PC-9 (cell line): ENCODE results near the gene SCP2. TPM values are rescaled to one million over a fixed set of nuclear protein-coding genes. Genes with fewer than 3 reads are reported as not detected.

Experiments used
- BruUV-seq: library from RNA; stranded (reverse); fragments of 400-500 nt; replicated peaks from 2 replicates; lab custom pipeline; 2021; lab: Mats Ljungman, UMichigan
- CTCF ChIA-PET: fragments of 300-600 bp; sonication (Branson Sonifier 250); formaldehyde crosslinking; loops from one replicate; lab custom pipeline; 2022; ENCODE audit warnings: antibody characterized with exemption; lab: Charles Lee
- POLR2A ChIA-PET: fragments of 300-600 bp; sonication (Branson Sonifier 250); formaldehyde crosslinking; loops from one replicate; lab custom pipeline; 2022; ENCODE audit warnings: antibody characterized with exemption; ENCODE audit not compliant: unreplicated experiment; lab: Charles Lee
- DNase-seq, 2 experiments: peaks; one replicate each; pipeline versions ENCODE4 v3.0.0 to v3.0.0-alpha.2; 2015 to 2022; ENCODE audit warnings: mixed read lengths in 1 of 2
- H2AFZ ChIP-seq: fragments of 200-600 bp; sonication (generic); 2 replicates; pipeline ENCODE4 v1.8.1; 2017; ENCODE audit warnings: antibody characterized with exemption
- H3F3A ChIP-seq: fragments of 200-600 bp; sonication (generic); 2 replicates; pipeline ENCODE4 v1.8.1; 2017; ENCODE audit warnings: antibody characterized with exemption, mild to moderate bottlenecking, low read depth; ENCODE audit not compliant: insufficient read depth
- H3K27ac ChIP-seq: fragments of 200-600 bp; sonication (generic); 2 replicates; pipeline ENCODE4 v1.6.1; 2016; ENCODE audit warnings: mixed run types
- H3K27me3 ChIP-seq: fragments of 200-600 bp; sonication (generic); 2 replicates; pipeline ENCODE4 v1.6.1; 2016; ENCODE audit warnings: low read depth, mixed run types; ENCODE audit not compliant: insufficient read depth
- H3K36me3 ChIP-seq: fragments of 200-600 bp; sonication (generic); 2 replicates; pipeline ENCODE4 v1.6.1; 2016; ENCODE audit warnings: low read depth, mixed run types
- H3K4me1 ChIP-seq: fragments of 200-600 bp; sonication (generic); replicated peaks from 2 replicates; pipeline ENCODE4 v1.6.1; 2016; ENCODE audit warnings: mixed run types; ENCODE audit not compliant: insufficient read depth
- H3K4me2 ChIP-seq: fragments of 200-600 bp; sonication (generic); 2 replicates; pipeline ENCODE4 v1.6.1; 2017; ENCODE audit warnings: mixed run types
- H3K4me3 ChIP-seq: fragments of 200-600 bp; sonication (generic); 2 replicates; pipeline ENCODE4 v1.6.1; 2016; ENCODE audit warnings: mixed run types
- H3K79me2 ChIP-seq: fragments of 200-600 bp; sonication (generic); 2 replicates; pipeline ENCODE4 v1.6.1; 2017; ENCODE audit warnings: low read depth, mixed run types
- H3K9me2 ChIP-seq: fragments of 200-600 bp; sonication (generic); 2 replicates; pipeline ENCODE4 v1.8.1; 2017; ENCODE audit warnings: mild to moderate bottlenecking; ENCODE audit not compliant: insufficient read depth
- H3K9me3 ChIP-seq: fragments of 200-600 bp; sonication (generic); 2 replicates; pipeline ENCODE4 v1.8.1; 2016; ENCODE audit warnings: low read depth; ENCODE audit not compliant: insufficient read depth
- H4K20me1 ChIP-seq: fragments of 200-600 bp; sonication (generic); 2 replicates; pipeline ENCODE4 v1.8.1; 2017; ENCODE audit not compliant: insufficient read depth
- CTCF ChIP-seq: fragments of 200-600 bp; sonication (generic); conservative IDR thresholded peaks from 2 replicates; pipeline ENCODE4 v1.6.1; 2017; ENCODE audit warnings: mixed run types, antibody characterized with exemption, mild to moderate bottlenecking, moderate library complexity
- EZH2 ChIP-seq: fragments of 200-600 bp; sonication (generic); IDR thresholded peaks from 2 replicates; pipeline ENCODE4 v1.8.0; 2017; ENCODE audit warnings: antibody characterized with exemption, low read depth
- intact Hi-C: fragments of 100-400 bp; cut with micrococcal nuclease; formaldehyde crosslinking; loops from one replicate; pipeline ENCODE4 v1.10.0; 2022; ENCODE audit not compliant: unreplicated experiment
- total RNA-seq: library from RNA; stranded (reverse); gene quantifications from 2 replicates; pipeline ENCODE4 v1.2.3, GENCODE V29; 2021

SCP2 gene
- total RNA-seq, 1 experiment from 2014 or later = 87.8 TPM

DNA sequence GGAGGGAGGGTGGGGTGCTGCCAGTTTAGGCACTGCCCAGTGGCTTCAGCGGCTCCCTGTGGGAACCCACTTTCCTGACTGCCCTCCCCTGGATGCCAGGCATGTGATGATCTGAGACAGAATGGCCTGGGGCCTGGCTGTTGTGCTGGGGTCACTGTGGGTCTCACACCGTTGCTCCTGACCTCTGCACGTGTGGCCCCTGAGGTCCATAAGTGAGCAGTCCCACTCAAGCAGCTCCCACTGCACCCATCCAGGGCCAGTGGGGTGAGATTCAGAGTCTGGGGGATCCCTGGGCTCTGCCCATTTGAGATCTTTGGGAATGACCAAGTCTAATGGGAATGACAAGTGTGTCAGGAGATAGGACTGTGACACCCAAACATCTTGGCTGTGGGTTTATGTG lies 153.0 kb downstream of the SCP2 start:
- H4K20me1 ChIP-seq = no peaks in the 10 kb centered on the region
- H3K27me3 ChIP-seq = no peaks in the 10 kb centered on the region
- H3K27ac ChIP-seq = no peak overlapping the region
- TF ChIP-seq CTCF (no peak), EZH2 (no peak)
- no peak overlapping the region for H2AFZ ChIP-seq
- POLR2A ChIA-PET = no interaction called here
- intact Hi-C loops = loop anchor here (10.0 kb wide), 1 partner anchor 95 kb away; no protein-coding TSS in a partner anchor
- CTCF ChIA-PET = no interaction called here
- no peaks in the 10 kb centered on the region for H3K9me3 ChIP-seq
- no peaks in the 10 kb centered on the region for H3K9me2 ChIP-seq
- H3K36me3 ChIP-seq = no peaks in the 10 kb centered on the region
- no peaks in the 10 kb centered on the region for H3F3A ChIP-seq
- H3K4me2 ChIP-seq = no peak overlapping the region
- no peak for DNase-seq
- no TSS peak for BruUV-seq
- H3K79me2 ChIP-seq = no peaks in the 10 kb centered on the region
- no peaks in the 10 kb centered on the region for H3K4me1 ChIP-seq
- H3K4me3 ChIP-seq = no peak overlapping the region

DNA sequence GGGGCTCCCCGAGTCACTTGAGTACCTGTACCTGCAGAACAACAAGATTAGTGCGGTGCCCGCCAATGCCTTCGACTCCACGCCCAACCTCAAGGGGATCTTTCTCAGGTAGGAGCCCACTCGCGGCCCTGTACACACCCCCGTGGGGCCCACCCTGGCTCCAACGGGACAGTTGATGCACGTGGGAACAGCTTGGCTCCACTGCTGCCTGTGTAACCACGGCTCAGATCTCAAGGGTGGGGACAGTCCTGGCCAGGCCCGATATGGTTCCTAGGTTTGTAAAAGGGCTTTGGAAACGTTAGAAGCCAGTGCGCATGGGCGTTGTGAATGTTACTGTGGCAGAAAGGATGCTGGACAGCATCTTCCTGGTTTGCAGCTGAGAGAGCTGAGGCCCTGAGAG lies 153.7 kb downstream of the SCP2 start:
- no peak overlapping the region for H3K4me3 ChIP-seq
- no peak overlapping the region for H3K27ac ChIP-seq
- no peaks in the 10 kb centered on the region for H3K79me2 ChIP-seq
- BruUV-seq = no TSS peak
- TF ChIP-seq CTCF (no peak), EZH2 (no peak)
- H3K9me3 ChIP-seq = no peaks in the 10 kb centered on the region
- ChIA-PET POLR2A (no interaction called here), CTCF (no interaction called here)
- no peaks in the 10 kb centered on the region for H4K20me1 ChIP-seq
- H3F3A ChIP-seq = no peaks in the 10 kb centered on the region
- H3K36me3 ChIP-seq = no peaks in the 10 kb centered on the region
- H3K27me3 ChIP-seq = no peaks in the 10 kb centered on the region
- no peak for DNase-seq
- no peaks in the 10 kb centered on the region for H3K9me2 ChIP-seq
- no peaks in the 10 kb centered on the region for H3K4me1 ChIP-seq
- no peak overlapping the region for H3K4me2 ChIP-seq
- intact Hi-C loops = loop anchor here (10.0 kb wide), 1 partner anchor 94 kb away; no protein-coding TSS in a partner anchor
- no peak overlapping the region for H2AFZ ChIP-seq

GRCh38 chr1:53081384-53082066 lies 154.4 kb downstream of the SCP2 start:
- ChIA-PET CTCF (no interaction called here), POLR2A (no interaction called here)
- no peak for DNase-seq
- H3K4me2 ChIP-seq = no peak overlapping the region
- no peak overlapping the region for H2AFZ ChIP-seq
- no TSS peak for BruUV-seq
- H3K4me1 ChIP-seq = no peaks in the 10 kb centered on the region
- H3K27me3 ChIP-seq = no peaks in the 10 kb centered on the region
- no peaks in the 10 kb centered on the region for H3K9me2 ChIP-seq
- H4K20me1 ChIP-seq = no peaks in the 10 kb centered on the region
- TF ChIP-seq CTCF = no peak
- TF ChIP-seq EZH2 = no peak
- H3K36me3 ChIP-seq = no peaks in the 10 kb centered on the region
- no peaks in the 10 kb centered on the region for H3K9me3 ChIP-seq
- H3F3A ChIP-seq = no peaks in the 10 kb centered on the region
- no peaks in the 10 kb centered on the region for H3K79me2 ChIP-seq
- no peak overlapping the region for H3K4me3 ChIP-seq
- H3K27ac ChIP-seq = no peak overlapping the region
- intact Hi-C loops = loop anchor here (10.0 kb wide), 1 partner anchor 93 kb away; no protein-coding TSS in a partner anchor
